GM21390 (cell line): ENCODE results near the gene PHLPP2.

Source experiments
- ATAC-seq: cut with Tn5 transposase; IDR thresholded peaks from one replicate; pipeline ENCODE4 v1.9.1; 2021; ENCODE audit not compliant: unreplicated experiment

Gene PHLPP2

GRCh38 chr16:71724320-71724751, at the start of gene PHLPP2:
Gene PHLPP2, minus strand, starts transcription at chr16:71724701. Its CDS starts 9,906 bp downstream, at chr16:71714795.
- ATAC-seq = no peak

DNA sequence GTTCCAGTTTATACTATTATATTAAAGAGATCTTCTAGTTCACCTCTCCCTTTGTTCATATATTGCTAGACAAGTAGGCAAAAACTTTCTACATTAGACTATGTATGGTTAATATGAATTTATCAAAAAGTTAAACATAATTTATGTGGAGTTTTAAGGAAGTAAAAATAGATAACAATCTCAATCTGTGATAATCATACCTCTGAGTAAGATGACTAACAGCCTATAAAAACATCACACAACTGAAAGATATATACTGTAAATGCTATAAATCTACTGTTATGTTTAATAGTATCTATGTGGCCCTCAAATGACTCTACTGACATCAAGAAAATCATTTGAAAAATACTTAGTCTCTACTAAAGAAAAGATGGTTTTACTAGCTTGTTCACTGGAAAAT, 47.1 kb upstream of the PHLPP2 start:
- no peak for ATAC-seq

DNA sequence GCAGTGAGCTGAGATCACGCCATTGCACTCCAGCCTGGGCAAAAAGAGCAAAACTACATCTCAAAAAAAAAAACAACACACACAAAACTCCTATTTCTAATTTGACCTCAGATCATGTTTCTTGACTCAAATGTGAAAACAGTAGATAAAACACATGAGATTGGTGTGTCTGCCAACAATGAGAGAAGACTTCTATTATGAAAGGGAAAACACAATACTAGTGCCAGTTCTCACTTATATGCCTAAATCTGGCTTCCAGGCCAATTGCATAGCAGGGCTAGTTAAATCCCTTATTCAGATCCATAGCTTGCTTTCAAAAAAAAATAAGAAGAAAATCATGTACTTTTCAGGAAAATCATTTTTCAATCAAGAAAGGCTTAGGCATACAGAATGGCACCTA, 44.7 kb upstream of the PHLPP2 start:
- no peak for ATAC-seq

GRCh38 chr16:71767060-71767900, 42.8 kb upstream of the PHLPP2 start:
- no peak for ATAC-seq

- no peak for ATAC-seq
These were observed 37.7 kb upstream of the PHLPP2 start for GRCh38 chr16:71762186-71762585.

DNA sequence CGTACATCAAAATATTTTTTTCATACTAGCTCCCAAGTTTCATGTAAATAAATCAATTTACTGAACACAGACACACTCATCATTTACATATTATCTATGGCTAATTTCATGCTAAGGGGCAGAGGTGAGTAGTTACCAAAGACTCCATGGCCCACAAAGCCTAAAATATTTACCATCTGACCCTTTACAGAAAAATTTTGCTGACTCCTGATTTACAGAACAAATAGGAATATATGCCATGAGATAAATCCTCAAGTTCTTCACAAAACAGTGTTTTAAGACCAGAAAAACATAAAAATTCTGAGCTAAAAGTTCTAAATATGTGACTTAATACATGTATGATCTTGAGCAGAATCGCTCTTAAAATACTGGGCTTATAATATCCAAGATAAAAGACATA, 36.6 kb upstream of the PHLPP2 start:
- ATAC-seq = no peak

DNA sequence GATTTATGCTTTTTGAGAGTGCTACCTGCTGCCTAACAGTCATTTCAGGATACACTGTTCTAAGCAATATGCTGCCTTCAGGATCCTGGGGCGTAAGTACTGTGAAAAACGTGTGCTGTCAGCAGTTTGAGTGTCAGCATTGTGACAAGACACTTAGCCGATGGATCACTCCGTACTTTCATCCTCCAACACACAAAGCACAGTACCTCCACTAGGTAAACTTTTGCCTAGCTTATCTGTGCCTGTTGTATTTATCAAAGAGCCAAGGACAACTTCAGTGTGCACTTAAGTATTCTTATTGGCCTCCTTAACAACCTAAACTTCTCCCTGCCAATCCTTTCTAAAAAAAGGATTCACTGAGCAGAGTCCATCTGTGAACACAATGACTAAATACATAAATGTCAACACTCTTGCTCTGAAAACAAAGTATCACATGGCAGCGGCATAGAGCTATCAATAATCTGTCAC, 33.8 kb upstream of the PHLPP2 start:
- no peak for ATAC-seq

DNA sequence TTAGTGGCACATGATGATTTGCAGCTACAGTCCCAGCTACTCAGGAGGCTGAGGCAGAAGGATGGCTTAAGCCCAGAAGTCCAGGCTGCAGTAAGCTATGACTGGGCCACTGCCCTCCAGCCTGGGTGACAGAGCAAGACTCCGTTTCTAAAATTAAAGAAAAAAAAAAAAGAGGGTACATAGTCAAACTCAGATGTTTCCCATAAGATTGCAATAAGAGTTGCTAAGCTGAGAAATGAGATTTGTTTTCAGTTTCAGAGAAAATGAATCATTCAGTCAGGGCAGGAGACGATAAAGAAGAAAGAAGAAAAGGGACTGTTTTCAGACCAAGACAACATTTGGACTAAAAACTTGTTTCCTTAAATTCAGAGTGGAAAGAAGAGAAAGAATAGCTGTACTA, 30.2 kb upstream of the PHLPP2 start:
- no peak for ATAC-seq

- no peak for ATAC-seq
These were observed 29.6 kb upstream of the PHLPP2 start for GRCh38 chr16:71754108-71754507.

DNA sequence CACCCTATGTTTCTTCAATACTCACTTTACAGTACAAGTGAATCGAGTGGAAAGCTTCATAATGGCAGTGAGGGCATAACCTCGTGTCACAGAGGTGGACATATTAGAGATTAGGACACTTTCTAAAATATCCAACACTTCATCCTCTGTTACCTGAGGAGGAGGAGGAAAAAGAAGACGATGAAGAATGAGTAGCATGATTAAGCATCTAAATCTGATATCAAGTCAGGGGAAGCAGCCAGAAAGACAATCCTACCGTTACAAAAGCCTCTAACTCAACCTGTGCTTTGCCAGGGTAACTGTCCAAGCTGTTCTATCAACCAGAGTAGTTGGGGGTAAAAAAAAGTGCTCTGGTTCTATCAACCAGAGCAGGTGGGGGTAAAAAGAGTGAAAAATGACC, 23.7 kb upstream of the PHLPP2 start:
- no peak for ATAC-seq

- no peak for ATAC-seq
These were observed 22.0 kb upstream of the PHLPP2 start for GRCh38 chr16:71746442-71747046.

- no peak for ATAC-seq
These were observed 14.4 kb upstream of the PHLPP2 start for GRCh38 chr16:71738855-71739254.

- ATAC-seq = no peak
These were observed 13.0 kb upstream of the PHLPP2 start for GRCh38 chr16:71737501-71737900.

DNA sequence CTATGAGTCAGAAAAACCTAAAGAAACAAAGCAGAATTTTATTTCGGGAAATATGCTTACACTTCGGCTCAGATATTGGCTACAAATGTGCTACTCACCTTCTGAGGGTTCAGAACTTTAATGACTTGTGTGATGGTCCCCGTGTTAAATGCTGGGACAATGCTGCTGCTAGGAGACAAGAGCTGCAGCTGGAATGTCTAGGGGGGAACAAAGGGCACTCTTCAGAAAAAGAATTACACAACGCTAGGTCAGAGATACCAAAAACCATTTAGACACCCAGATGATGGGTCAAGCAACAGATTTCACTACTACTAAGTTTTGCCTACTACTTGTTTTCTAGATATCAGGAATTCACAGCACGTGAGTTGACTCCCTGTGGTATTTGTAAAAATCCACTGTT, 10.0 kb upstream of the PHLPP2 start:
- ATAC-seq = no peak

- ATAC-seq = no peak
These were observed 8.1 kb upstream of the PHLPP2 start for GRCh38 chr16:71732587-71732986.

GRCh38 chr16:71727551-71728324, 3.2 kb upstream of the PHLPP2 start:
- no peak for ATAC-seq

DNA sequence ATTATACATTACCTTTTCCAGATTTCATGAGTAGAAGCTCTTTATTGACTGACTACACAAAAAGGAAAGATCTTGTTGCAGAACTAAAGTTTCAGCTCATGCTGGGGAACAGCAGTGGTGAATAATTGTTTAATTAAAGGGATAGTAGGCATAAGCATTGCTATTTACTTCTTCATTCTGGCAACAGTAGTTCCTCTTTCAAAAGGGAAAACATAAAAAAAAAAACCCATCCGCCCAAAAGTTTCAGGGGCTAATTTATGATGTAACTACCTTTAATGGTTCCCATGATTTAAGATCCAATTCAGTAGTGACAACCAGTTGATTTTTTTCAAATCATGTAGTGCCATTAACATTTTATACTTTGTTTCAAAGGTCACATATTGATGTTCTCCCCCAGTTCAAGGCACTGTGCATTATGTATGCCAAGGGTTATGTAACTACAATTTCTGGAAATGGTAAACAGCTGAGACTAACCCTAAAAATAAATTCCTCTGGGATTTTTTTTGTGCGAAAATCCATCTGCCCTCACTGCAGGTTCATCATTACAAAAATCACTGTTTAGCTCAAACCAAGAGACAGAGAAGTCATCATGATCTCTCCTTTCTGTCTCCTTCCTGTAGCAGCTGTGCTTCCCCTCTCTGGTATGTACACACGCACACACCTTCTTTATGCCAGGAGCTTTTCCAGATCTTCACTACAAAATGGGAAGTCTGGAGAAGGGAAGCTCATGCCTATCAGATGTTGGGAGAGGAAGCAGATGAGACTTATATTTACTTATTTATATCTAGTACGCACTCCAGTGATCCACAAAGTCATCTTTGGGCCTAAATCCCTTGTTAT, 2.2 kb upstream of the PHLPP2 start:
- ATAC-seq = no peak

- peak; percentile 75 for ATAC-seq
These were observed 773 bp downstream of the PHLPP2 start for GRCh38 chr16:71723537-71724319.

DNA sequence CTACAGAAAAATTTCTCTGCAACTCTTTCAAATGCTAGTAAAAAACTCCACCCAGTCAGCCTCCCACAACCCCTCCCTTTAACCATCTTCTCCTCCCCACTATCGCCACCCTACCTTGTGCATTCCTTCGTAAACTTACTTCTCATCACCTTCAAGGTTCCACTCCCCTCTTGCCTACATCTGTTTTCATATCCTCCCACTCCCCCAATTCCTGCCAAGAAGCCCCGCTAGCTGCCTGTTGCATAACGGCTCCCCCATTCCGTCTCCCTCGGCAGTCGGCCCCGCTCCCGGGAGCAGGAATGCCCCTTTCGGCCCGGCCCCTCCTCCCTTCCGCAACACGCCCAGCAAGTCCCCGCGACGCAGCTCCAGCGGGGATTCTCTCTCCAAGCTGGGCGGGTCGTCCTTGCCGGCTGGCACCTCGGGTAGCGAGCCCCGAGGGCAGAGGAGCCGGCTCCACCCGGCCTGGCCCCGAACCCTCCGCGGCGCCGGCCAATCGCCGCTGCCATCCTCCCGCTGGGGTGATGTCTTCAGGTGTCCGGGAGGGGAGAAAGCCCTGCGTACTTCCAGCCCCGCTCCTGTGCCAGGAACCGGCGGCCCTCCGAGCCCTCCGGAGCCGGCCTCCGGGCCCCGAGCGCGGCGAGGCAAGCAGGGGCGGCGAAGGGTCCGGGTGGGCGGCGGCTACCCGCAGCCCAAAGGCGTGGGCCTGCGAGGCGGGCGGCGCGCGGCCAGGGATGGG, 1.5 kb downstream of the PHLPP2 start:
- ATAC-seq = peak; percentile 36
